HCT116 (cell line): ENCODE data around the gene RBMX2.

Experiments used
- CTCF ChIP-seq, 3 experiments: fragments of 200-600 bp in 1 of 3; sonication (generic) in 1 of 3; IDR thresholded peaks in 2 of 3; conservative IDR thresholded peaks in 1 of 3; 2 replicates each; pipeline ENCODE4 v1.5.1; 2012 to 2017; ENCODE audit warnings: low read depth in 2 of 3, low read length in 2 of 3, antibody characterized with exemption in 1 of 3, borderline replicate concordance in 1 of 3, control low read depth in 1 of 3, mild to moderate bottlenecking in 1 of 3, mixed read lengths in 1 of 3, mixed run types in 1 of 3, moderate library complexity in 1 of 3; ENCODE audit not compliant: insufficient read depth in 1 of 3
- EGR1 ChIP-seq: IDR thresholded peaks from 2 replicates; pipeline ENCODE4 v1.6.1; 2012; ENCODE audit warnings: low read depth
- EZH2 ChIP-seq: fragments of 200-600 bp; sonication (generic); IDR thresholded peaks from 2 replicates; pipeline ENCODE4 v1.6.1; 2017; ENCODE audit warnings: antibody characterized with exemption, mixed run types
- FOSL1 ChIP-seq: IDR thresholded peaks from 2 replicates; pipeline ENCODE4 v1.6.1; 2012; ENCODE audit warnings: low read depth
- POLR2AphosphoS5 ChIP-seq: IDR thresholded peaks from 2 replicates; pipeline ENCODE4 v1.6.1; 2011; ENCODE audit warnings: mild to moderate bottlenecking, low read depth, low read length, moderate library complexity

DNA sequence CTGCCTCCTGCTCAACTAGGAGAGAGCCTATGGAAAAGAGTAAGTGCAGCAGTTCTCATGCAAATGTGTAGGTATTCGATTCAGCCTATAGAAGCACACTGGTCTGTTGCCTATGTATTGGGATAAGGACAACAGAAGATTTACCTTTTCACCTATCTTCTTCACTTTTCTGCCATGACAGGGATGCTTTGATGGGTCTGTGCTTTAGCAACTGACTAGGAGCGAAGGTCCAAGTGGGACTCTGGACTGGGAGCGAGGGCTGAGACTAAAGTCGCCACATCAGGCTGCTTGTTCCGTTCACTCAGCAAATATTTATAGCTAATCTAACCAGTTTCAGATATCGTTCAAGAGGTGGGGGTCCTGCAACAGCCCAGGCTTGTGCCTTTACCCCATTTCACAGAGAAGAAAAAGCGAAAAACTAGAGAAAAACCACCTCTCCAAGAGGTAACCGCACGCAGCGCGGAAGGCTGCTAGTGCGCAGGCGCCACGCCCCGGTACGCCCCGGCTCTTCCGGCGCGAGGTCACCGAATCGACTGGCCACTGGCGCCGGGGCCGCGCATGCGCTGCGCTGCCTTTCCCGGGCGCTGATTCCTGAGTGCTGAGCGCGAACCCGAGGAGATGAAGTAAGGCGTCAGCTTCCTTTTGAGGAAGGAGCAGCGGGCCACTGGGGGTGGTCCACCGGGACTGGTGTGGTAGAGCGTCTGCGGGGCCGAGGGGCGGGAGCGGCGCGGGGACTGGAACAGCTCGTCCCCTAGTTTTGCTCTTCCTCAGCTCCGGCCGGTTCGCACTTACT, at the start of gene RBMX2:
- TF ChIP-seq EGR1 (no peak), CTCF (IDR thresholded peaks at IDR 0.05 in 2 of 3, conservative IDR thresholded peaks at IDR 0.05 in 1 of 3; ENCODE audit: borderline replicate concordance in 1 of 3, insufficient read depth in 1 of 3, low read depth in 2 of 3, low read length in 2 of 3) (no peak), POLR2AphosphoS5 (peak; percentile 90), FOSL1 (no peak), EZH2 (no peak)
